HUES64 (cell line): ENCODE measurements around the gene ENOX2.

Experiments used
- H3K27ac ChIP-seq: 2 replicates; pipeline ENCODE4 v1.7.0; 2013; ENCODE audit warnings: low read depth, low read length, inconsistent platforms
- H3K27me3 ChIP-seq: 2 replicates; pipeline ENCODE4 v1.6.1; 2013; ENCODE audit warnings: mild to moderate bottlenecking, low read length; ENCODE audit not compliant: insufficient read depth
- H3K36me3 ChIP-seq: 2 replicates; pipeline ENCODE4 v1.6.1; 2013; ENCODE audit warnings: mild to moderate bottlenecking, low read length; ENCODE audit not compliant: insufficient read depth
- H3K4me1 ChIP-seq: 2 replicates; pipeline ENCODE4 v1.6.1; 2013; ENCODE audit warnings: mild to moderate bottlenecking, low read length, moderate library complexity; ENCODE audit not compliant: insufficient read depth
- H3K4me3 ChIP-seq: 2 replicates; pipeline ENCODE4 v1.5.1; 2013; ENCODE audit warnings: mild to moderate bottlenecking, low read length, moderate library complexity
- H3K9ac ChIP-seq: 2 replicates; pipeline ENCODE4 v1.6.1; 2013; ENCODE audit warnings: mild to moderate bottlenecking, low read depth, low read length
- H3K9me3 ChIP-seq: 2 replicates; pipeline ENCODE4 v1.6.1; 2013; ENCODE audit warnings: low read depth, low read length; ENCODE audit not compliant: insufficient read depth
- WGBS: fragments of 150-250, 120-280 bp; methylation state at CpG from one replicate; pipeline ENCODE4 v1.1.7; 2013; ENCODE audit warnings: missing lambda C conversion rate; 5-methylcytosine and 5-hydroxymethylcytosine counted together

Gene ENOX2

DNA sequence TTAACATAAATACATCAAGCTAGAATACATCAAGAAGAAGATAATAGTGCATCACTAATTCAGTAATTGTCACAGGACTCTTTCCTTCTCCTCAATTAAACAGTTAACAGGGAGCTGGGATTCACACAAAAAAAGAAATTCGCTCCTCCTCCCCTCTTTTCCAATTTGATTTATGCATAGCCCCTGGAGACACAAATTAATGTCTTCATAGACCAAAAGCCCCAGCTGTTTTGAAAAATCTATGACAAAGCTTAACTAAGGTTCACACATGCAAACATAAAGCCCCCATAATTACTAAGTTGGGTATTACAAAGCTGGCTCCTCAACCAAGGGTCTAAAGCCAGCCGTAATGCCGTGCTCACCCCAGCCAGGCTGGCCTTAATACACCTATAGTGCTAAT is 61.2 kb downstream of the ENOX2 start:
- Histone ChIP-seq H3K4me1 (no peaks in the 10 kb centered on the region; the same call in 1 of the 2 replicates), H3K27ac (no peak overlapping the region), H3K4me3 (no peak overlapping the region), H3K9ac (no peak overlapping the region), H3K9me3 (no peaks in the 10 kb centered on the region), H3K27me3 (no peaks in the 10 kb centered on the region), H3K36me3 (no peaks in the 10 kb centered on the region)
- WGBS, result 90% methylated on average over 3 of the region's 3 CpGs

- WGBS, result 88% methylated on average over 1 of the region's 2 CpGs
Observed at GRCh38 chrX:130840345-130840744, 62.7 kb downstream of the ENOX2 start.

GRCh38 chrX:130836447-130836846 is 66.6 kb downstream of the ENOX2 start:
- no peaks in the 10 kb centered on the region for H3K27me3 ChIP-seq
- no peak overlapping the region for H3K9ac ChIP-seq
- no peaks in the 10 kb centered on the region for H3K36me3 ChIP-seq
- peaks cover 19% of the 10 kb centered on the region for H3K4me1 ChIP-seq
- H3K9me3 ChIP-seq, result no peaks in the 10 kb centered on the region
- H3K27ac ChIP-seq, result no peak overlapping the region
- 75% methylated on average over 2 of the region's 2 CpGs for WGBS
- no peak overlapping the region for H3K4me3 ChIP-seq

More at GRCh38 chrX:130840345-130840744, 62.7 kb downstream of the ENOX2 start:
- H3K9me3 ChIP-seq, result no peaks in the 10 kb centered on the region
- no peak overlapping the region for H3K4me3 ChIP-seq
- no peak overlapping the region for H3K27ac ChIP-seq
- H3K4me1 ChIP-seq, result no peaks in the 10 kb centered on the region; the same call in 1 of the 2 replicates
- H3K36me3 ChIP-seq, result no peaks in the 10 kb centered on the region
- no peak overlapping the region for H3K9ac ChIP-seq
- no peaks in the 10 kb centered on the region for H3K27me3 ChIP-seq

DNA sequence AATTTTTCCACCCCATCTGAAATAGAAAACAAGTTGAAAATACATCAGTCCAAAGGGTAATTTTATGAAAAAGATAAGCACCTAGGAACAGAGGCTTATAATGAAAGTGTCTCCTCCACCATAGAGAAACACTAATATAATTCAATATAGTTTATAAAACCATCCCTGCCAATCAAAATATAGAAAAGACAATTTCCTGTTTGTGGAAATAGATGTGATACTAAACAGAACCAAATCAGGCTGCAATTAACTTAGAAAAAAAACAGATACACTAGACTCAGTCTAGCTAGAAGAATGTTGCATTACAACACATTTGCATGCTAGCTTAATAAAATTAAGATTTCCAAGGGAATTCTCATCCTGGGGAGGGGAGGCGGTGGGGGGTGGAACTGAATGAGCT is 68.2 kb downstream of the ENOX2 start:
- Histone ChIP-seq H3K4me1 (peaks cover 19% of the 10 kb centered on the region), H3K27ac (no peak overlapping the region), H3K4me3 (no peak overlapping the region), H3K27me3 (no peaks in the 10 kb centered on the region), H3K9me3 (no peaks in the 10 kb centered on the region), H3K9ac (no peak overlapping the region), H3K36me3 (no peaks in the 10 kb centered on the region)
- no CpG with 5 or more reads among the region's 1 CpG for WGBS

DNA sequence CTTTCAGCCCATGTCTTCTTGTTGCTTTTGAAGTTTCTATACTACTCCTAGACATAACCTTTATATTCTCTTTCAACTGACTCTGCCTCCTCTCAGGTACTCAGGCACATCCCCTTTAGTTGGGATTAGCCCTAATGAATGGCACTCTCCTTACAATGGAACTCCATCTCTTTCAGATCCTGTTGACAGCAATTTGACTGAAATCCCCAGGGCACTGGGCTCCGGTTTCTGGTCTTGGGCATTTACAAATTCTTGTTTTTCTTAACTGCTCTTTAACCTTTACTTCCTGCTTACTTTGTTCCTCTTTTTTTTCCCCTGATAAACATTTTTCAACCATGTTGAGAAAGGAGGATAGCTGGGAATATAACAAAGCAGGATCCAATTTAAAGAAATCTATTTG is 68.9 kb downstream of the ENOX2 start:
- Histone ChIP-seq H3K36me3 (no peaks in the 10 kb centered on the region), H3K9me3 (no peaks in the 10 kb centered on the region), H3K9ac (no peak overlapping the region), H3K27ac (no peak overlapping the region), H3K4me3 (no peak overlapping the region), H3K4me1 (peaks cover 19% of the 10 kb centered on the region), H3K27me3 (no peaks in the 10 kb centered on the region)
- WGBS, result 0% methylated on average over 1 of the region's 1 CpG

- Histone ChIP-seq H3K9me3 (no peaks in the 10 kb centered on the region), H3K27ac (no peak overlapping the region), H3K4me3 (no peak overlapping the region), H3K9ac (no peak overlapping the region), H3K36me3 (no peaks in the 10 kb centered on the region), H3K4me1 (peaks cover 19% of the 10 kb centered on the region), H3K27me3 (no peaks in the 10 kb centered on the region)
- WGBS, result 93% methylated on average over 1 of the region's 1 CpG
Observed at GRCh38 chrX:130831347-130831722, 71.7 kb downstream of the ENOX2 start.

GRCh38 chrX:130830599-130831346 is 72.2 kb downstream of the ENOX2 start:
- H3K36me3 ChIP-seq, result no peaks in the 10 kb centered on the region

DNA sequence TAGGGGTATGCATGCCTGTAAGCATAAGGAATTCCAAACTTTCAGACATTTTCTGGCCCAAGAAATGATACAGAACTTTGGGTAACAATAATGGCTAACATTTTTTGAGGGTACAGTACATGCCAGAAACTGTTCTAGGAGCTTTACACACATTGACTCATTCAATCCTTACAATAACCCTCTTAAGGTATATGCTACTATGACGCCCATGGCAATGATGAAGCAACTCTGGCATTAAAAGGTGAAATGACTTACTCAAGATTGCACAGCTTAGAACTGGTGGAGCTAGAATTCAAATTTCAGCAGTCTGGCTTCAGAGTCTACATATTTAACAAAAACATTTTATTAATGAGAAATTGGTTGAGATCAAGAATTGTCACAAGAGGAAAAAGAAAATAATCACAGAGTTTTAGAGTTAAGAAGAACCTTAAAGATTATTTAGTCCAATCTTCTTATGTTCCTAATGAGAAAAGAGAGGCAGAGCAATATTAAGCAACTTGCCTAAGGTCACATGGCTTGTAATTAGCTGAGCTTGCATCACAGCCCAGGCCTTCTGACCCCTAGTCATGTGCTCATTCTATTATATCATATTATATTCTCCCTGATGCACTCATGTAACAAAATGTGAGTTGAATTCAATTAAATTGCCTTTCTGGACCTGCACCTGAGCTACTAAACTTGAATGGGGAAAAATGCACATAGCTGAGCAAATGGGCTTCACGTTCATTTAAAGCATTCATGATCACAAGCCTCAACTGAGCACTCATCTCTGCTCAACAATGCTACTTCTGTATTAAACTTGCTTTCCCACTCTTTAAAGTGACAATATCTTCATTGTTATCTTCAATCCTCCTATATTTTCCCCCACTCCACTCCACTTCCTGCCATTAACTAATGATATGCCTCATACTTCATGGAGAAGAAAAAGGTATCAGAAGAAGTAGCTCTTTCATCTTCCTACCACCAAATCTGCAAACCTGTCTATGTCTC is 73.2 kb downstream of the ENOX2 start:
- Histone ChIP-seq H3K9me3 (no peaks in the 10 kb centered on the region), H3K36me3 (no peaks in the 10 kb centered on the region), H3K9ac (no peak overlapping the region), H3K27me3 (no peaks in the 10 kb centered on the region), H3K27ac (no peak overlapping the region), H3K4me1 (peaks cover 15% of the 10 kb centered on the region), H3K4me3 (no peak overlapping the region)
- WGBS, result 93% methylated on average over 2 of the region's 2 CpGs

More at GRCh38 chrX:130830599-130831346, 72.2 kb downstream of the ENOX2 start:
- Histone ChIP-seq H3K27ac (no peak overlapping the region), H3K9me3 (no peaks in the 10 kb centered on the region), H3K4me3 (no peak overlapping the region), H3K27me3 (no peaks in the 10 kb centered on the region), H3K4me1 (peaks cover 19% of the 10 kb centered on the region), H3K9ac (no peak overlapping the region)
- WGBS, result 90% methylated on average over 4 of the region's 4 CpGs

DNA sequence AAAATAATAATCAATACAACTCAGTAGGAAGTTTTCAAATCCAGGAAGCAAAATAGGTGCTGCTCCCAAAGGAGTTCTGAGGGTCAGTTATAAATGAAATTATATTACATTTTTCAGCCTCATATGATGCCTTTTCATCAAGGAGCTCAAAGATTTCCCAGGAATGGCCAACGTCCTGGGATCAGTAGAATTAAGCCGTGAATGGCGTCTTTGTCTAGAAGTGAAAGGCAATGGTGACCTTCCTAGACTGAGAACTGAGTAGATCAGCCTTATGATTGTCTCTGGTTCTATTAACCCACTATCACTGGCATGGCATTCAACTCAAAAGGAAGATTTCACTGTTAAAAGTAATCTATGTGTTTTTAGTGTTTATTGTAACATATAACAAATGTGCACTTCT is 74.4 kb downstream of the ENOX2 start:
- Histone ChIP-seq H3K27me3 (no peaks in the 10 kb centered on the region), H3K36me3 (no peaks in the 10 kb centered on the region), H3K27ac (no peak overlapping the region), H3K9me3 (no peaks in the 10 kb centered on the region), H3K9ac (no peak overlapping the region), H3K4me3 (no peak overlapping the region), H3K4me1 (peaks cover 5% of the 10 kb centered on the region; the same call in 1 of the 2 replicates)
- WGBS, result 94% methylated on average over 3 of the region's 3 CpGs

DNA sequence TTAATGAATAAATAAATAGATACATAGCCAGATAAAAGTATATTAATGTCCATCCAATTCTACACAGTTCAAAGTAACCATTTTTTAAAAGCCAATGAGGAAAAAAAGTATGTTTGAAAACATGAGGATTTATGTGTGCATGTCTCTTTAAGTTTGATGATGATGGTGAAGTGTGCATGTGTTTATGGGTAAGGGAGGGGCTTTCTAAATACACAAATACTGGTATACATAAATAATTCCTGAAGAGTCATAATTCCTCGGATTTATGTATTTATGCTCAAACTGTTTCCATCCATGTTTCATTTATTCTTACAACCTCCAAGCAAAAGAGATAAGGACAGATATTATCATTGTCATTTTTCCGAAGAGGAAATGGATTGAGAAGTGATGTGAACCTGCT is 75.4 kb downstream of the ENOX2 start:
- no peak overlapping the region for H3K4me3 ChIP-seq
- H3K9me3 ChIP-seq, result no peaks in the 10 kb centered on the region
- H3K27ac ChIP-seq, result no peak overlapping the region
- no peak overlapping the region for H3K9ac ChIP-seq
- no peaks in the 10 kb centered on the region for H3K27me3 ChIP-seq
- no peaks in the 10 kb centered on the region for H3K4me1 ChIP-seq
- 100% methylated on average over 1 of the region's 2 CpGs for WGBS
- H3K36me3 ChIP-seq, result no peaks in the 10 kb centered on the region

DNA sequence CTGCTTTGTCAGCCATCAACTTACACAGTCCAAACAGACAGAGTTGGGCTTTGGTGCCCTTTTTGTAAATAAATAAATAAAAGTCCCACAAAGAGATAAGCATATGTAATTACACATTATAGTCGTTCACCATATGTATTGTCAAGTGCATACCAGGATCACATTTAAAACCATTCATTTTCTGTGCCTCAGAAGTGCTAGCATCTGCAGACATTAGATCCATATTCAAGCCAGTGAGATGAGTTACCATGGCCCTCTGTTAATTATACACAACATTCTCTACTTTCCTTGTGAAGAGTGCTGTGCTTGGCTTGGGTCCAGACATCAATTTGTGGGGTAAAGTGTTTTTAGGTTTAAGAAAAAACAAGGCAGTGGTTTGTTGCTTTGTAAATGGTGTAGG is 76.8 kb downstream of the ENOX2 start:
- Histone ChIP-seq H3K4me1 (no peaks in the 10 kb centered on the region), H3K9ac (no peak overlapping the region), H3K27ac (no peak overlapping the region), H3K36me3 (no peaks in the 10 kb centered on the region), H3K27me3 (no peaks in the 10 kb centered on the region), H3K9me3 (no peaks in the 10 kb centered on the region), H3K4me3 (no peak overlapping the region)
- WGBS, result 93% methylated on average over 1 of the region's 1 CpG
